GM19452 (cell line): ENCODE data around the gene OOSP4A.

Experiments used
- ATAC-seq: cut with Tn5 transposase; IDR thresholded peaks from one replicate; pipeline ENCODE4 v1.9.1; 2021; ENCODE audit not compliant: unreplicated experiment

OOSP4A gene

GRCh38 chr11:59963733-59964132 lies at the start of gene OOSP4A:
TSS of gene OOSP4A (plus strand) at chr11:59964033. CDS start at chr11:59964033, 0 bp downstream.
- ATAC-seq, result no peak

GRCh38 chr11:59918480-59918879 lies 45.4 kb upstream of the OOSP4A start:
- ATAC-seq, result no peak

- ATAC-seq, result no peak
Measured at GRCh38 chr11:59918987-59919589, 44.7 kb upstream of the OOSP4A start.

DNA sequence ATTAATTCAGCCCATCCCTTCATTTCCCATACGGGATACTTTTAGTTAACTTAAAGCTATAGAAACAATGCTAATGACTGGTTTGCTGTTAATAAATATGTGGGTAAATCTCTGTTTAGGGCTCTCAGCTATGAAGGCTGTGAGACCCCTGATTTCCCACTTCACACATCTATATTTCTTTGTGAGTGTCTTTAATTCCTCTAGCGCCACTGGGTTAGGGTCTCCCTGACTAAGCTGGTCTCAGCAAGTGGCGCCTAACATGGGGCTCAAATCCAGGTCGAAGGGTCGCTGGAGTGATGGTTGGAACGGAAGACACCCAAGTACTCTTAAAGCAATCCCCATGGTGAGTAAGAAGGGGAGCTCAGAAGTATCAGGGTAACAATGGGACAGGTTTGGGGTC lies 40.0 kb upstream of the OOSP4A start:
- ATAC-seq, result no peak

GRCh38 chr11:59931688-59932087 lies 32.1 kb upstream of the OOSP4A start:
- no peak for ATAC-seq

DNA sequence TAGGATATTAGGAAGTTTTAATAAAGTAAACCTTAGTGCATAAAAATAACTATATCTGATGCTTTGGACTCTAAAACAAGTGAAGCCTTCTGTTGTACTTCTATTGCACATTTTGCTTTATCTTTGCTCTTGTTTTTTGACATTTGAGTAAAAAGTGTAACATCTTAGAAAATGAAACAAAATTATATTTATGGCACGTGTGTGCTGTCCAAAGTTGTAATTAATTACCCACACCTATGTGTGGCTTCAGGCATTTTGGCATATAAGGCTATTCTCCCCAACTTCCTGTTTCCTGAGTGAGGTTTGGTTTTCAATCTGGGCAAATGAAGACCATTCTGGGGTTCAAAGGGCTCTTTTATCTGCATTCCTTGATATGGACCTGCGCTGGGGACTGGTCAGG lies 25.7 kb upstream of the OOSP4A start, which contains the start of gene OOSP1:
Gene OOSP1 (plus strand): TSS at position 301 of the 400 bp plus-strand sequence. CDS start 23 bp downstream, at position 324.
- no peak for ATAC-seq

- ATAC-seq, result no peak
Measured at GRCh38 chr11:59938718-59939117, 25.1 kb upstream of the OOSP4A start.

DNA sequence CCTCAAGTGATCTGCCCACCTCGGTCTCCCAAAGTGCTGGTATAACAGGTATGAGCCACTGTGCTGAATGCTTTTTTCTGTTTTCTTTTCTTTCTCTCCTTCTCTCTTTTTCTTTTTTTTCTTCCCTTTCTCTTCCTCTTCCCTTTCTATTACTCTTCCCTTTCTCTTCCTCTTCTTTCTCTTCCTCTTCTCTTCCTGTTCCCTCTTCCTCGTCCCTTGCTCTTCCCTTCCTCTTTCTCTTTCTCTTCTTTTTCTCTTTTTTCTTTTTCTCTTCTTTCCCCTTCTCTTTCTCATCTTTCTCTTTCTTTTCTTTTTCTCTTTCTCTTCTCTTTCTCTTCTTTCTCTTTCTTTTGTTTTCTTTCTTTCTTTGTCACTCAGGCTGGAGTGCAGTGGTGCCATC lies 24.4 kb upstream of the OOSP4A start:
- ATAC-seq, result no peak

- no peak for ATAC-seq
Measured at GRCh38 chr11:59941091-59941490, 22.7 kb upstream of the OOSP4A start.

- ATAC-seq, result no peak
Measured at GRCh38 chr11:59943997-59944714, 19.7 kb upstream of the OOSP4A start.

DNA sequence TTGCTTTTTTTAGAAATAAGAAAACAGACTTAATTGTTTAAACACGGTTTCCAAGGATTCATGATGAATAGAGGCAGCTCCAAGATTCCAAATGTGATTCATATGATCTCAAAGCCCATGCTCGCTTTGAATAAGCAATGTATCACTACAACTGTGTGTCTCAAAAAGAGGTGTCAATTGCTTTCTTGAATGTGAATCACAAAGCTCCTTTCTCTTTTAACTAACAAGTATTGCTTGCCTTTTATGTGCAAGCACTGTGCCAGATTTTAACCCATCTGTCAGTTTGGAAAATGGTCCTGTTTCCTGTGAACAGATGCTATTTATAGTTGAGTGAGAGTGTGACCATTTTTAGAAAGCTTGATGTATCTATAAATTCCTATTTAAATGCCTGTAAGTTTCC lies 19.1 kb upstream of the OOSP4A start:
- no peak for ATAC-seq

- ATAC-seq, result no peak
Measured at GRCh38 chr11:59953463-59954218, 10.2 kb upstream of the OOSP4A start.

- no peak for ATAC-seq
Measured at GRCh38 chr11:59954219-59954847, 9.5 kb upstream of the OOSP4A start.

GRCh38 chr11:59957094-59957493 lies 6.7 kb upstream of the OOSP4A start:
- ATAC-seq, result no peak

GRCh38 chr11:59960502-59961381 lies 3.1 kb upstream of the OOSP4A start:
- ATAC-seq, result no peak

- ATAC-seq, result no peak
Measured at GRCh38 chr11:59962107-59962482, 1.7 kb upstream of the OOSP4A start.

- ATAC-seq, result no peak
Measured at GRCh38 chr11:59965424-59965823, 1.6 kb downstream of the OOSP4A start.

DNA sequence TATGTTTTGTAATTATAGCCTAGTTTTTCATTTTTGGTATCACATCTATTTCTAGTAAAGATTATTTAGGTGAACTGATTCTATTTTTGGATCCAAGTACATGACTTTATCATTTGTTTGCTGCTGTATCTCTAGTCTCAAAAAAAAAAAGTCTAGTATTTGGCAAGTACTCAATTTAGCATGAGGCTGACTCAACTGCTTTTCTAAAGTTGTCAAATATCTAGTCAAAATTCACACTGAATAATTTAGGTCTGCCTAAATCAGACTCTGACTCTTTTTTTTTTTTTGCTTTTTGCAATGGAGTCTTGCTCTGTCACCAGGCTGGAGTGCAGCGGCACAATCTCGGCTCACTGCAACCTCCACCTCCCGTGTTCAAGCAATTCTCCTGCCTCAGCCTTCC lies 2.4 kb downstream of the OOSP4A start:
- ATAC-seq, result no peak

DNA sequence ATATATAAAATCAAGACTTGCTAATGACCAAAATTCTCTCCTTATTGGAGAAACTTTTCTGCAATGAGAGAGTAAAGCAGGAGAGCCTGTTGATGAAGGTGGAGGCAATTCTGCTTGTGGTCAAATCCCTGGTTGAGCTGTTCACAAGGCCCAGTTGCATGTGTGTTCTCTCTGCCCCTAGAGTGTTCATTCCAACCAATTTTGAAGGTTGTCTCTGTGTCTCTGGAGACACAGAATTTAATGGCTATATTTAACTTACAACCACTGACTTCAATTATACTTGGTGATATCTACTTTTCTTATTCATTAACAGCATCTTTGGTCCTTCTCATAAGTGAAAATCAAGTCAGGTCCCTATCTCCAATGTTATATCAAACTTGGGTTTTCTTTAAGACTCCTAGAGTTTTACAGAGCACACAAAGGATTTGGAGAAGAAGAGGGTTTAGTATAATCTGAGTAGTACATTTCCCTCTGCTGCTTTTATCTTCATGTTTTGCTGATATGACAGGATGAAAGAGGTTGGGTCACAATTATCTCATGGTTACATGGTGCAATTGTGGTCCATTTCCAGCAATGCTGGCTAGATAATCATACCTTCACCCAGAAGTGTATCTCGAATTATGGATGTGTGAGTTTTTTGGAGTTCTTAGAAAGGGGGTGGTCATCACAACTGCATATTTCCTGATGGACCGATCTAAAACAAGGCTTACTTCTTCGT lies 4.0 kb downstream of the OOSP4A start:
- no peak for ATAC-seq

DNA sequence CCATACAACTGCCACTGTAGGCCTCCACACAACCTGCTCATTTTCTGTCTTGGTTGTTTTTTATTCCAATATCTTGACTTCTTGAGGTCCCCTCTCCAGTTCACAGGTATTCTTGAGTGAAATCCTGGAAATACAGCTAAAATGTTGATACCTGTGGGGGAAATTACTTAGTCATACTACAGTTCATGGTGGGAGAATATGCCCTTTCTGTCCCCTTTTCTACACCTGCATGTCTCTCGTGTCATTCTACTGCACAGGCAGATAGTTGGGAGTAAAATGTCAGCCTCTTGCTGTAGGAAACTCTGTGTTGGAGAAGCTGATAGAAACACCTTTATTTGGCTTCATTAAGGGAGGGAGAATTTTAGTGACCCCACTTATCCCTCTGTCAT lies 4.6 kb downstream of the OOSP4A start:
- no peak for ATAC-seq
